Tibial nerve (tissue), 3 donors: ENCODE data around the gene RALGAPB.

ENCODE experiments used
- POLR2A ChIP-seq, 2 donors: fragments of 450-650 bp; IDR thresholded peaks; one replicate each; pipeline ENCODE4 v1.6.1; 2017; ENCODE audit warnings: antibody characterized with exemption in 2 of 2, mild to moderate bottlenecking in 2 of 2, moderate library complexity in 2 of 2
- TF ChIP-seq, protein P1 (sequence below), 5 experiments: fragments of 200-600 bp in 3 of 5; fragments of 450-650 bp in 2 of 5; sonication (generic) in 3 of 5; IDR thresholded peaks; one replicate each; pipeline ENCODE4 v1.5.1; 2016 to 2019; ENCODE audit warnings: antibody characterized with exemption in 5 of 5, mild to moderate bottlenecking in 3 of 5, moderate library complexity in 2 of 5

DNA sequence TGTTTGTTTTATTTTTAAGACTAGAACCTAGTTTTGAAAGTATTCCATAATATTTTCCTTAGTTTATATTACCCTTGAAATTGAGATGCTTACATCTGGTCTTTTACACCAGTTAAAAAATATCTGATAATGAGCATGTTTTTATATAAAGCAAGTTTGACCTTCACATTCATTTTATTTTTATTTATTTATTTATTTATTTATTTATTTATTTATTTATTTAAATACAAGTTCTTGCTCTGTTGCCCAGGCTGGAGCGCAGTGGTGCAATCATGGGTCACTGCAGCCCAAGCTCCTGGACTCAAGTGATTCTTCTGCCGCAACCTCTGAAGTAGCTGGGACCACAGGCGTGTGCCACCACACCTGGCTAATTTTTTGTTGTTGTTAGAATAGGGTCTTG, 55.5 kb downstream of the RALGAPB start:
- TF ChIP-seq, protein P1, sequence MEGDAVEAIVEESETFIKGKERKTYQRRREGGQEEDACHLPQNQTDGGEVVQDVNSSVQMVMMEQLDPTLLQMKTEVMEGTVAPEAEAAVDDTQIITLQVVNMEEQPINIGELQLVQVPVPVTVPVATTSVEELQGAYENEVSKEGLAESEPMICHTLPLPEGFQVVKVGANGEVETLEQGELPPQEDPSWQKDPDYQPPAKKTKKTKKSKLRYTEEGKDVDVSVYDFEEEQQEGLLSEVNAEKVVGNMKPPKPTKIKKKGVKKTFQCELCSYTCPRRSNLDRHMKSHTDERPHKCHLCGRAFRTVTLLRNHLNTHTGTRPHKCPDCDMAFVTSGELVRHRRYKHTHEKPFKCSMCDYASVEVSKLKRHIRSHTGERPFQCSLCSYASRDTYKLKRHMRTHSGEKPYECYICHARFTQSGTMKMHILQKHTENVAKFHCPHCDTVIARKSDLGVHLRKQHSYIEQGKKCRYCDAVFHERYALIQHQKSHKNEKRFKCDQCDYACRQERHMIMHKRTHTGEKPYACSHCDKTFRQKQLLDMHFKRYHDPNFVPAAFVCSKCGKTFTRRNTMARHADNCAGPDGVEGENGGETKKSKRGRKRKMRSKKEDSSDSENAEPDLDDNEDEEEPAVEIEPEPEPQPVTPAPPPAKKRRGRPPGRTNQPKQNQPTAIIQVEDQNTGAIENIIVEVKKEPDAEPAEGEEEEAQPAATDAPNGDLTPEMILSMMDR (IDR thresholded peaks at IDR 0.05) = no peak
- TF ChIP-seq POLR2A (IDR thresholded peaks at IDR 0.05) = no peak
